ACHN (cell line): ENCODE results near the gene RBL1.
"Not testable (repeated sequence)": the region's sequence is repeated elsewhere in the genome, so short reads cannot be mapped to it uniquely, and the experiment has no call there.

Experiments used
- DNase-seq: peaks from one replicate; pipeline ENCODE4 v3.0.0-alpha.2; 2015
- in situ Hi-C: cut with HindIII; loops from 2 replicates; pipeline ENCODE4 v1.10.0; 2017; ENCODE audit warnings: low sequenced_read_pairs, low pct_ligation_motif_present, low pct_unique_long_range_greater_than_20kb

RBL1 gene

DNA sequence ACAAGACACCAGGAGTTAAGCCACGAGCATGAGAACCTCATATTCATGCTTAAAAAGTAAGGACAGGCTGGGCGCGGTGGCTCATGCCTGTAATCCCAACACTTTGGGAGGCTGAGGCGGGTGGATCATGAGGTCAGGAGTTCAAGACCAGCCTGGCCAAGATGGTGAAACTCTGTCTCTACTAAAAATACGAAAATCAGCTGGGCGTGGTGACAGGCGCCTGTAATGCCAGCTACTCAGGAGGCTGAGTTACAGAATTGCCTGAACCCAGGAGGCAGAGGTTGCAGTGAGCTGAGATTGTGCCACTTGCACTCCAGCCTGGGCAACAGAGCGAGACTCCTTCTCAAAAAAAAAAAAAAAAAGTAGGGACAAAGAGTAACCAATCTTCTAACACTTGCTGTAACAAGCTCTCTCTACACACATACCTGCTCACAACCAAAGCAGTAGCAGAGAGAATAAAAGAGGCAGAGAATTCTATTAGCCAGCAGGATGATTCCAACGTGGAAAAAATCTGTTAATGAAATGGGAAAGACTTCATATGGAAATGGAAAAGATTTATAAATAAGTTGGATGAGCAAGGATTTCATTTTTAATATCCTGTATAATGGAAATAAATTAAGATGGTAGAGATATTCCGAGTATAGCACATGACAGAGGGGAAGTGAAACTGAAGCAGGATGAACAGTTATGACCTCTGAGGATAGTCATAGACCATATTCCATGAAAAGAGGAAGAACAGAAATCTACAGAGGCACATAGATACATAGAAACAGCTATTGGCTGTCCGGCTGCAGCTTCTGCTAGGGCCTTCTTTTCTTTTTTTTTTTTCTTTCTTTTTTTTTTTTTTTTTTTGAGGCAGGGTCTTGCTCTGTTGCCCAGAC, 90.5 kb downstream of the RBL1 start:
- in situ Hi-C loops: not testable (repeated sequence)

GRCh38 chr20:37001634-37002033, 94.2 kb downstream of the RBL1 start:
- DNase-seq, in situ Hi-C loops: not testable (repeated sequence)

More for the DNA sequence above, 90.5 kb downstream of the RBL1 start:
- not testable (repeated sequence) for DNase-seq

GRCh38 chr20:37000171-37000570, 95.6 kb downstream of the RBL1 start:
- in situ Hi-C loops, DNase-seq: not testable (repeated sequence)

GRCh38 chr20:36998652-36999051, 97.1 kb downstream of the RBL1 start:
- no peak for DNase-seq
- in situ Hi-C loops: no loop called here

GRCh38 chr20:36997121-36997520, 98.7 kb downstream of the RBL1 start:
- in situ Hi-C loops: no loop called here

DNA sequence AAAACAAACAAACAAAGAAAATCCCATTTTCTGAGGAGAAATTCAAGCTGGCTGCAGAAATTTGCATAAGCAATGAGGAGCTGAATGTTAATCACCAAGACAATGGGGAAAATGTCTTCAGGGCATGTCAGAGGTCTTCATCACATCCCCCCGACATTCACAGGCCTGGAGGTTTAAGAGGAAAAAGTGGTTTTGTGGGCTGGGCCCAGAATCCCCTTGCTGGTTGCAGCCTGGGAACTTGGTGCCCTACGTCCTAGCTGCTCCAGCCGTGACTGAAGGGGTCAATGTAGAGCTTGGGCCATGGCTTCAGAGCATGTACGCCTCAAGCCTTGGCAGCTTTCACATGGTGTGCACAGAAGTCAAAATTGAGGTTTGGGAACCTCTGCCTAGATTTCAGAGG, 101.6 kb downstream of the RBL1 start:
- in situ Hi-C loops, DNase-seq: not testable (repeated sequence)

More at GRCh38 chr20:36997121-36997520, 98.7 kb downstream of the RBL1 start:
- DNase-seq: no peak

DNA sequence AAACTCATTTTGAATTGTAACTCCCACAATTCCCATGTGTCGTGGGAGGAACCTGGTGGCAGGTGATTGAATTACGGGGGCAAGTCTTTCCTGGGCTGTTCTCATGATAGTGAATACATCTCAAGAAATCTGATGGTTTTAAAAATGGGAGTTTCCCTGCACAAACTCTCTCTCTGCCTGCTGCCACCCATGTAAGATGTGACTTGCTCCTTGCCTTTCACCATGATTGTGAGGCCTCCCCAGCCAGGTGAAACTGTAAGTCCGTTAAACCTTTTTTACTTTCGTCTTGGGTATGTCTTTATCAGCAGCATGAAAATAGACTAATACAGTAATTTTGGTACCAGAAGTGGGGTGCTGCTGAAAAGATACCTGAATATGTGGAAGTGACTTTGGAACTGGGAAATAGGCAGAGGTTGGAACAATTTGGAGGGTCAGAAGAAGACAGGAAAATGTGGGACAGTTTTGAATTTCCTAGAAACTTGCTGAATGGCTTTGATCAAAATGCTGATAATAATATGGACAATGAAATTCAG, 102.9 kb downstream of the RBL1 start:
- in situ Hi-C loops: no loop called here
- DNase-seq: no peak

DNA sequence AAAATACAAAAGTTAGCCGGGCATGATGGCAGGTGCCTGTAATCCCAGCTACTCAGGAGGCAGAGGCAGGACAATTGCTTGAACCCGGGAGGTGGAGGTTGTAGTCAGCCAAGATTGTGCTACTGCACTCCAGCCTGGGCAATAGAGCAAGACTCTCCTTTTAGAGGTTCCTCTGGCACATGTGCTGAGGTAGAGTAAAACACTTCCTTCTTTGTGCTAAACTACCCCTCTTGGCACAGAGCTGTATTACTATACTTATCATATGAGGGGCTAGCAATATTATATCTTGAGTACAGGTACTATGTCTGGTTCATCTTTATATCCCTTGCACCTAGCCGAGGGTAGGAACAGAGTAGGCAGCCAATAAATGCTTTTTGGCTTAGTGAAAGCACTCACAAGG, 104.1 kb downstream of the RBL1 start:
- in situ Hi-C loops: no loop called here

DNA sequence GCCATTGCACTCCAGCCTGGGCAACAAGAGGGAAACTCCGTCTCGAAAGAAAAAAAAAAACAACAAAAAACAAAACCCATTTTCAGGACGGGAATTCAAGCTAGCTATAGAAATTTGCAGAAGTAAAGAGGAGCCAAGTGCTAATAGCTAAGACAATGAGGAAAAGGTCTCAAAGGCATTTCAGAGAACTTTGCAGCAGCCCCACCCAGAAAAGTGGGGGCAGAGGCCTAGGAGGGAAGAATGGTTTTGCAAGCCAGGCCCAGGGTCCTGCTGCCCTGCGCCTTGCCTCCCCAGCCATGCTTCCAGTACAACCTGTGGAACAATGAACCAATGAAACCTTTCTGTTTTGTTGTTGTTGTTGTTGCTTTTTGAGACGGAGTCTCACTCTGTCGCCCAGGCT, 106.0 kb downstream of the RBL1 start:
- in situ Hi-C loops: no loop called here

More for the DNA sequence above, 104.1 kb downstream of the RBL1 start:
- no peak for DNase-seq

GRCh38 chr20:36988494-36988966, 107.3 kb downstream of the RBL1 start:
- in situ Hi-C loops: no loop called here
- DNase-seq: no peak

More for the DNA sequence above, 106.0 kb downstream of the RBL1 start:
- DNase-seq: no peak

DNA sequence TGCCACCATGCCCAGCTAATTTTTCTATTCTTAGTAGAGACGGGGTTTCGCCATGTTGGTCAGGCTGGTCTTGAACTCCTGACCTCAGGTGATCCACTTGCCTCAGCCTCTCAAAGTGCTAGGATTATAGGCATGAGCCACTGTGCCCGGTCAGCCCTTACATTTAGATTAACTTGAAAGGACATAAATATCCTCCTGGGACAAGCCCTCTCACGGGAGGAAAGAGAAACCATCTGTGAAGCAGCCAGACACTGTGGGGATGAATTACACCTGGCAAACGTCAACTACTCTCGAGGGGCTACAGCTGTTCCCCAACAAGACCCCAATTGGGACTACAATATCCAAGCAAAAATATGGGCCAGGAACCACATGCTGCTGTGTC, 111.5 kb downstream of the RBL1 start:
- in situ Hi-C loops: no loop called here
- DNase-seq: no peak

DNA sequence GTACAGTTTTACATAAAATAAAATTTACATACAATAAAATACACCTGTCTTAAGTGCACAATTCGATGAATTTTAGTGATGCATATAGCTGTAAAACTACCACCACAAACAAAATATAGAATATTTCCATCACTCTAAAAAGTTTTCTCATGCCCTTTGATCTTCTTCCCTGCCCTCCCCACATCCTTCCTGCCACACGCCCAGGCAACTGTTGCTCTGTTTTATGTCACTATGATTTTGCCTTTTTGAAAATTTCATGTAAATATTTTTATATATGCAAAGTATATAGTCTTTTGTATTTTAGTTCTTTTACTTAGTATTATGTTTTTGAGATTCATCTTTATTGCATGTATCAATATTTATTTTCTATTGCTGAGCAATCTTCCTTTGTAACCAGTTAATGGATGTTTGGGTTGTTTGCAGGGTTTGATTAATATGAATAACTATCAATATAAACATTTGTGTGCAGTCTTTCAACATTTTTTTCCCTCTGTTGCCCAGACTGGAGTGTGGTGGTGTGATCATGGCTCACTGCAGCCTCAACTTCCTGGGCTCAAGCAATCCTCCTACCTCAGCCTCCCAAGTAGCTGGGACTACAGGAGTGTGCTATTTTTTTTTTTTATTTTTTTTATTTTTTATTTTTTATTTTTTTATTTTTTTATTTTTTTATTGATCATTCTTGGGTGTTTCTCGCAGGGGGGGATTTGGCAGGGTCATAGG, 120.5 kb downstream of the RBL1 start:
- no peak for DNase-seq

DNA sequence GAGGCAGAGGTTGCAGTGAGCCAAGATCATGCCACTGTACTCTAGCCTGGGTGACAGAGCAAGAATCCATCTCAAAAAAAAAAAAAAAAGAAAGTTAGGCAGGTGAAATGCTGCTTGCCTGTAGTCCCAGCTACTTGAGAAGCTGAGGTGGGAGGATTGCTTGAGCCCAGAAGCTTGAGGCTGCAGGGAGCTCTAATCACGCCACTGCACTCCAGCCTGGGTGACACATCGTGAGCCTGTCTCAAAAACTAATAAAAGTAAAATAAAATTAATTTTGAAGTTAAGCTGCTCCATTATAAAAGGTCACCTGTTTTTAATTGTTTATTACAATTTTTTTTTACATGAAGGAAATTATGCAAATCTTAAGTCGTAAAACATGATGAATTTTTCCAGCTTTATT, 121.1 kb downstream of the RBL1 start:
- in situ Hi-C loops: no loop called here
- DNase-seq: no peak

More for the DNA sequence above, 120.5 kb downstream of the RBL1 start:
- in situ Hi-C loops: no loop called here

DNA sequence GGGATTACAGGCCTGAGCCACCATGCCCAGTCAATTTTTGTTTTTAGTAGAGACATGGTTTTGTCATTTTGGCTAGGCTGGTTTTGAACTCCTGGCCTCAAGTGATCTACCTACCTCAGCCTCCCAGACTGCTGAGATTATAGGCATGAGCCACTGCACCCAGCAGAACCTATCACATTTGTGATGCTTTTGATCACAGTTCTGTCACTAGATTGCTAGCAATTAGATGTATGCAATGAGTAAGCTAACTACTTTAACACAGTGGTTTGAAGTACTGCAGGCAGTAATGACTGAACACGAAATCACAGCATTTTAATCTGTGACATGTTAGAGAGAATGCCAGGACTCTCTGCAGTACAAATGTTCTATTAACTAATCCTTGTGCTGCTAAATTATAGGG, 124.7 kb downstream of the RBL1 start:
- DNase-seq: no peak
- in situ Hi-C loops: no loop called here

- in situ Hi-C loops: no loop called here
- DNase-seq: no peak
These were observed 126.2 kb downstream of the RBL1 start for GRCh38 chr20:36969478-36970186.

GRCh38 chr20:36969051-36969450, 126.7 kb downstream of the RBL1 start:
- no peak for DNase-seq
- in situ Hi-C loops: no loop called here

DNA sequence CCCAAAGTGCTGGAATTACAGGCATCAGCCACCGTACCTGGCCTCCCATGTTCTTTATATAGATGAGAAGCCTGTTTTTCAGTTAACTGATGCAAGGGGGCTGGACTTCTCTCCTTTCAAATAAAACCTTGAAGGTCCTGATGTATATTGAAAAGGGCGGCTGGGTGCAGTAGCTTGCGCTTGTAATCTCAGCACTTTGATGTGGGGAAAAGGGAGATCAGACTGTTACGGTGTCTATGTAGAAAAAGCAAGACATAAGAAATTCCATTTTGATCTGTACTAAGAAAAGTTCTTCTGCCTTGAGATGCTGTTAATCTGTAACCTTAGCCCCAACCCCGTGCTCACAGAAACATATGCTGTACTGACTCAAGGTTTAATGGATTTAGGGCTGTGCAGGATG, 128.2 kb downstream of the RBL1 start:
- no peak for DNase-seq
- in situ Hi-C loops: no loop called here

GRCh38 chr20:36966965-36967364, 128.8 kb downstream of the RBL1 start:
- in situ Hi-C loops, DNase-seq: not testable (repeated sequence)
